UCSD-AML1 (cell line): ENCODE measurements around the gene BCL11B.

Experiments
- DNase-seq: peaks from one replicate; lab custom pipeline; 2025; ENCODE audit not compliant: unreplicated experiment; lab: John Stamatoyannopoulos, UW

The BCL11B gene

DNA sequence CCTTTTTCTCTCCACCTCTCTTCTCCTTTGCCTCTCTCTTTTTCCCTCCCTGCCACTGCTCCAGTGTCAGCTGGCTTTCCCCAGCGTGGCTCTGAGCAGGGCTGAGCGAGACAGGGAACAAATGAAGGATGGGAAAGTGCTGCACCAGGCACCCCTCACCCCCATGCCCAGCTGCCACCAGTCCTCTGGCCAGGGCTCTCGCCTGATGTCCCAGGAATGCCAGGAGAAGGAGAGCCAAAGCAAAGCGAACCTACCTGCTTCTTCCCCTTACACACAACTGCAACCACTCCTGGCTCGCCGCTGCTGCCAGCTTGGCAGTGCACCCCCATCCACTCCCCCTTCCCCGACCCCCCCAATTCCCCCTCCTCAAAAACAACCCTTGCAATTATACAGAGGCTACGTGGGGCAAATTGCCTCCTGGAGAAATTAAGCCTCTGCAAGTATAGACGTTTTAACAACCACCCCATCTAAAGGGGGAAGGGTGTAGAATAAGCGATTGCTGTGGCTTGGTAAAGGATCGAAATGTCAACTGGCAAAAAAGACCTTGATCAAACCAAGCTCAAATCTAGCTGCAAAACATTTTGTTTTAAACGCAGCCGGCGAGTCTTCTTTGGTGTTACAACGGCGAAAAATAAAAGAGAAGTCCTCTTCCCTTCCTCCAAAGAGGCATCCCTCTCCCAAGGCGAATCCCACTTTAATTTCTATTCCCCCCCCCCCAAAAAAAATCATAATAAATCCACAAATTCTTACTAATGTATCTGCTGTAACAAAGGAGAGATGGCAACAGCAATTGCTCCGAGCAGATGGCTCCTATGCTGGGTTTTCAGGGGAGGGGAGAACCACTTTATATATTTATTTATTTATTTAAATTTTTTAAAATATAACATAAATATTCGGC, 2.9 kb downstream of the BCL11B start:
- no peak for DNase-seq

DNA sequence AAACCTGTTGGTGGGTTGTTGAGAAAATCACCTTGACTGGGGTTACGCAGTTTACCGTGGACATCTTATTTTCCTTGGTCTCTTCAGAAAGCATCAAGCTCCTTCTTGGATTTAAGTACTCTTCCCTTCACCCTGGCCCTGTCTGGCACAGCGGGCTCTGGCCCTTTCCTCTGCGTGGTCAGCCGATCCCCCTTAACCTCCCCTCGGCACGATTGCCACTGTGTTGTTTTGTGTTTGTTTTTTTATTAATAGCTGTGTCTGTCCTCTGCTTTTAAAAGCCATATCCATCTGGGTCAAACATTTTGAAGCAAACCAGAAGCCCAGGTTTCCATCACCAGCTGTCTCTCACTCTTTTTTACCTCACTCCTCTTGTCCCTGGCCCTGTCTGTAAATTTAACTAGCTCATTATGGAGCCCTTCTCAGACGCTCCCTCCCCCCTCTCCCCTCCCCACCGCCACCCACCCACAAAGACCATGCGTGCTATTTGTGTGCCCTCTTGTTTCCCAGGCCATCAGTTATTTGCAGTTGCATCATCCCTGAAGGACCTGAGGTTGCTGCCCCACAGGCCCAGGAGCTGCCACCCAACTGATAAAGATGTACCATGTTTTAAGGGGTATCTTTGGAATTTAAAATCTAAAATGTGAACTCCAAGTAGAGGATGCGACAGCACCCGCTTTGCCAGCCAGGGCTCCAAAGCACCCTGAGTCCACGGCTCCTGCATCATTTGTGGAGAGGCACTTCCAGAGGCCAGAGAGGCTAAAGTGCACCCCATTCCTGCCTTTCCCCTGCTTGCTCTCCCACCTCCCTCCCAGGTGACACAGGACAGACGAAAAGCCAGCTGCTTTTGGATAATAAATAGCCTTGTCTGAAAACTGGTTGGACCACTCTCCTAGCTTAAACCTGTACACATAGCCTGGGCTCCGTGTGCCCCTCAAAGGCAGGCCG, 3.9 kb downstream of the BCL11B start:
- DNase-seq = no peak

DNA sequence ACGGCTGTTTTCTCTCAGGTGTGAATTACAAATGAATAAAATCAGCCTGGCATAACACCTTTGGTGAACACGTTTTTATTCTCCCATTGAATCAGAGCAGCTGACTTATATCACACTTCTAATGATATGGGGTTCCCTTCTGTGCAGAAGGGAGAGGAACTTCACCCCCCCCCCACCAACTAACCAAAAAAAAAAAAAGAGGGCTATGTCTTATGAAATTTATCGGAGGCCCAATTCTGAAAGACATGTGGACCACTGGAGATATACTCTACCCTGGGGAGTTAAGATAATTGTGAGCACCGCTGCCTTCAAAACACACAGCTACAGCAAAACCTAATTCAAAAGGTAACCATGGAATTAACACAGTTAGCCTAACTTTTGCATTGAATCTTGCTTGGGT, 4.6 kb downstream of the BCL11B start:
- no peak for DNase-seq

DNA sequence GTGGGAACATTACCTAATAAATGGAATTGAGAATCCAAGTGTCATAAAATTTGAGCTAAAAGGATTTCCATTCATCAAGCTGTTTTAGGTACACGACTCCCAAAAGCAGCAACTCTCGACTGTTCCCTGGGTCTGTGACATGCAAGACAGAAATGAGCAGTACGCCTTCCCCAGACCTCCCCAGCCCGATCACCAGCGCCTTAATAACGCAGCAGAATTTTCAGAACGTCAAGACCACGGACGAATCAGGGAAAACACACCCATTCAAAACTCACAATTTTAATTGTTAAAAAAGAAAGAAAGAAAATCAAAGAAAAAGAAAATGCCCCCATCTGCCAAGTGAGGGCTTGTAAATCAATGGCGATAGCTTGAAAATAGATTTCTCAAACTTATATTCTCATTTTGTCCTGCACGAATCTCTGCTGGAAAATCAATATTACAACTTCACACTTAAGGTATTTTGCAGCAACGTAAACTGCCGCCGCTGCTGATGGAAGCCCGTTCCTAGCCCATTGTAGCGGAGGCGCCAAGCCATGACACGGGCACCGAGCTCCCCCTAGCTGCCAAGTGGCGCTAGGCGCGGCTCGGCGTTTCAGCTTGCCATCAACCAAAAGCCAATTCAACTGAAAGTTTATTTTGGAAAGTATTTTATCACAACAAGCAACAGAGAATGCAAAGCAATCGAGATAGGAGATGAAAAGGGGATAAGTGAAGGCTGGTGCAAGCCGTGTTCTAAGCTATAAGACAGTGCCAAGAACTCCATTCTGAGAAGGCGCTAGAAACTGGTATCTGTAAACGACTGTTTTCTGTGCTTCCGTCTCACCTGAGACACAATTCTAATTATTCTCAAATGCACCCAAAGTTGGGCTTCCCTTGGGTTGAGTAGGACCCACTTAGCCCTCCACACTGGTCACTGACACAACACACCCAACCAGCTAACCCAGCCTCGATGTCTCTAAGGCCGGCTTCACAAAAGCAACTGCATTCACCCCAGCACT, 5.5 kb downstream of the BCL11B start:
- peak; percentile 63 for DNase-seq

DNA sequence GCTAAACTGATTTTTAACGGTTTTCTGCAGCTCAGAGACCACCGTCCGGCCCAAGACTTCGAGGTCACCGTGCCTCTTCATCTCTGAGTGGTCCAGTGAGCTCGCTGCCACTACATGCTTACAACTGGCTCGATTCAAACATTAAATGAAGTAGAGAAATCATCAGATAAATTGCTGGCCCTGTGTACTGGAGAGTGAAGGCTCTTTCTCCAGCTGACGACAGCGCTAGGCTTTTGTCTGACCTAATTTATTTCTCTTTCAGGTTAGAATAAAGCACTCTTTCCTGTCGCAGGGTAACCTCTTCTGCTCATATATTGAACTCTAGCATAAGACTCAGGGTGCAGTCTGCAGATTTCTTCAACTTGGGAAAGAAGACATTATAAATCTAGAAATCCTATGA, 6.4 kb downstream of the BCL11B start:
- no peak for DNase-seq

DNA sequence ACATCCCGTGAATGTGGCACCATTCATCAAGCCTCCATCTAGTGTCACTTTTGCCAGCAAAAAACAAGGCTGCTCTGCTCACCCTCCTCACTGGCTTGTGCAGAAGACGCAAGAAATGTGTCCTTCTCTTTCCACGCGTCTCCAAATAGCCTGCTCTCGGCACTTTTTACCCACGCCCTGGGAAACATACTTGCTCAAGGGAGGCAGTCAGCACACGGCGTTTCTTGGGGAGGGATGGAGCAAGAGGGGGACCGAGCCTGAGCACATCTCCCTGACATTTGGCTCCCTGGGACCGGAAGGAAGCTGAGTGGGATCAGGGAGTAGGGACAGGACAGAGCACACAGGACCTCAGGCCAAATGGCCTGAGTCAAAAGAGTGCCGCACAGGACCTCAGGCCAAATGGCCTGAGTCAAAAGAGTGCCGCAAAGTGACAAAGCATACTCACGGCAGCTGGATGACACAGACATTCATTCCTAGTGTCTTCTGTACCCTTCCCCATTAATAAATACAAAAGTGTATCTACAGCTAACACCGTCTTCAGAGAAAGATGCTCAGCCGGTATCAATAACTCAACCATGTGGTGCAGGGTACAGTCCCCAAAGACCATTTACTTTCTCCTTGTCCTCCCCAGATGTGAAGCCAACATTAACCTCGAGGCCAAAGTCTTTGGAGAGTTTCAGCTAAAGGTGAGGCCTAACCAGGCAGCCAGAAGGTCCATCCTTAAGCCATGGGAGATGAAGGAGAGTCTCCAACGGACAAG, 7.1 kb downstream of the BCL11B start:
- DNase-seq = no peak

DNA sequence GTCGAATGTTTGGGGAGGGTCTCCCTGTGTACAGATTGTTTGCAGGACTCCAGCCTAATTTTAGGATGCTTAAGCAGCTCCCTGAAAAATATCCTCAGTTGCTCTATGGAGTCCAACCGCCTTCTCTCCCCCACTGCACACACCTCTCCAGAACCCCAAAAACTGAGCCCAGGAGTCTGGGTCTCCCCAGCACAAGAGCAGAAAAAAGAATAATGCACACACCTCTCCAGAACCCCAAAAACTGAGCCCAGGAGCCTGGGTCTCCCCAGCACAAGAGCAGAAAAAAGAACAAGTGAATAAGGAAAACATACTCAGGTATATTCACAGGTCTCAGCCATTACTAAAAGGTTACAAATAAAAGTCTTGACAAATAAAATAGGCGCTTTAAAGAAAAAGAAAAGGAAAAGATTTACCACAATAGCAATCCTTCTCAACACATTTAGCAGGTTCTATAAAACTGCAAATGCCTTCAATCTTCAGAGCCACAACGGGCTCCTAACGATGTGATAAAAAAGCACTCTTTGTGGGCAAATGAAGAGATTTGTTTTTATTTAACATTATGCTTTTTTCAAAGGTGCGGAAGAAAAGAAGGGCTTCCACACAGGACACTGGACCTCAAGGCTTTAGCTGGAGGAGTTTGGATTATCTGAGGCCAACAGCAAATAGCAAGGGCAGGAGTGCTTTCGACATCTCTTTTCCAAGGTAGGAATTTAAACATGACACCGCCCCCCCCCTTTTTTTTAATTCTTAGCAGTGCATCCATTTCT, 8.2 kb downstream of the BCL11B start:
- DNase-seq = no peak

DNA sequence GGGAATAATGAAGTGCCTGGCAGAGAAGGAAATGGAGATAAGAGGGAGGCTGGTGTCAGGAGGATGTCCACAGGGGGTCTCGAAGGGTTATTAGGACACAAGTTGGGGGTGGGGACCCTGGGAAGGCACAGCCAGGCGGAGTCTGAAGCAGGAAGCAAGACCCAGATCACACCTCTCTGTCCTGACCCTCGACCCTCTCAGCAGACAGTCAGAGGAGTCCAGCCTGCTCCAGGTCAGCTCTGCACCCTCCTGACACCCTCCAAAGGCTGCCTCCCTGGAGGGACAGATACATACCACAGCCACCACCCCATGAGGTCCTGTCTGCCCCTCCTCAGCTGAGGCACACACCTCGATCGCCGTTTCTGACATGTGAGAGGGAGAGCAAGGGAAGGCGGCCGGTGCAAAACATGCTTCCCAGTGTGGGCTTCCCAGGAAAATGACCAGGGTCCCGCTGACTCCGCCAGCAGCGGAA, 9.0 kb downstream of the BCL11B start:
- DNase-seq = no peak

DNA sequence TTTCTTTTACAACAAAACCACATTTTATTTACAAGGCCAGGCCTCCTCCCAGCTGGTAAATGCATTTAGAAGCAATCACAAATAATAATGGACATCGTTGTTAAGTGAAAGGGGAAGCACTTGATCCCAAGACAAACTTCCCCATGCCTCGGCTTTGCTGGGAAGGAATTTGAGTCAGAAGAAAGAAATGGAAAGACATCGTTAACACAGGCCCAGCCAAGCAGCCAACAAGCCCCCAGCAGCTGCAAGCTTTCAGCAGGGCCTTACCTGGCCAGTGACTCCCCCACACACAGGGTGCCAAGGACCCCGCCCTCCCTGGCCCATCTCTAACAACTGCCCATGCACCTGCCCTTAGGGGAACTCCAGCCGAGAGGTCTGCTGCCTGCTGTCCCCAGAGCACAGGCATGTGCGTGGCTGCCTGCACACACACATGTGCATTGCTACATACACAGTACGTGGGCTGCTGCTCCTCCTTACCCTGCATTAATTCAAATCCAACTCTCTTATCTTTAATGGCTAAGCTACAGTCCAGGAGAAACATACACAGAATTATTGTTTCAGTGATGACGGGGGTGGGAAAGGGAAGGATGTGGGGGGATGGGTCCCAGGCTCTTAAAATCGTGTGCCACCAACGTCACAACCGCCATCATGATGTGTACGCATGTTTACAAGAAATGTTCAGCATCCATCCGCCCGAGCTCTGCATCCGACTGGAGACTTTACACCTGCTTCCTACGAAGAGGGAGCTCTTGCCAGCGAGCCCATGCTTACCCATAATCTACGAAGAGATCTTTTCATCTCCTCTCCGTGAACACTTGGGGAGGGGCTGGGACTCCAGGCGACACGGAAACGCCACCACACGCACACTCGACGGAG, 9.8 kb downstream of the BCL11B start:
- DNase-seq = no peak

DNA sequence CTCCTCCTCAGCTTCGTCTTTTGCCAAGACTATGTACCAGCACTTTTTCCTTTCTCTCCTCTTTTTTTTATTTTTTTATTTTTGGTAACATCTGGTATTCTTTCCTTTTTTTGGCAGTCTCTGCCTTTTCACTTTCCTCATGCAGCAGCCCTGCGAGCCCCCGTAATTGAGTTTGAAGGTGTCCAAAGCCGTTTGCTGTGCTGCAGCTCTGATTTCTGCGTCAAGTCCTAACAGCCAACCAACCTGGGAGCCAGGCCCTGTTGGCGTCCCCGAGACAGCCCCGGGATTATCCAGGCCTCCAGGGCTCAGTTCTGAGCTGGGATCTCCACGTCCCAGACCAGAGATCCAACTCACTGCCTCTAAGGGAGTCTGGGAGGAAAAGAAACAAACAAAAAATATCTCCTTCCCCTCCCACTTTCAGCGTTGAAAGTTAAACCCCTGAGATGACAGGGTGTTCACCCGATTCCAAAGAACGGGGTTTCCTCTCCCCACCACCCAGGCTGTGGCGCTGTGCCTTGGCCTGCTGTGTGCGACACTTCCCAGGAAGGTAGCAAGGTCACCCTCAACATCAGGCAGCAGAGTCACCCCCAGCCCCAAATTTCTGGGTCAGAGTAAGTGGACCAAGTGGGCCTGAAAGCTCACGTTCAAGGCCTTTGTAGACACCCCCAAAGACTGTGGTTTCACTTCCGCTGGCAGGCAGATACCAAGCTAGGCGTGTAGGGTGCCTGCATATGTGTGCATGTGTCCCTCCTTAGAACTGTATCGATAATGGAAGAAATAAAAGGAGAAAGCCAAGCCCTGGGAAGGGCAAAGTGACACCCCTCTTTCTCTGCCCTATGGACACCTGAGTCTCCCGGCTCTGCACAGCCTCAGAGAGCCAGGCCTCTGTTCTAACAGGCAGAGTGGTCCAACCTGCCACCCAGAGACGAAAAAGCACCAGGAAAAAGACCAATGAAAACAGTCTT, 11.1 kb downstream of the BCL11B start:
- DNase-seq = no peak

DNA sequence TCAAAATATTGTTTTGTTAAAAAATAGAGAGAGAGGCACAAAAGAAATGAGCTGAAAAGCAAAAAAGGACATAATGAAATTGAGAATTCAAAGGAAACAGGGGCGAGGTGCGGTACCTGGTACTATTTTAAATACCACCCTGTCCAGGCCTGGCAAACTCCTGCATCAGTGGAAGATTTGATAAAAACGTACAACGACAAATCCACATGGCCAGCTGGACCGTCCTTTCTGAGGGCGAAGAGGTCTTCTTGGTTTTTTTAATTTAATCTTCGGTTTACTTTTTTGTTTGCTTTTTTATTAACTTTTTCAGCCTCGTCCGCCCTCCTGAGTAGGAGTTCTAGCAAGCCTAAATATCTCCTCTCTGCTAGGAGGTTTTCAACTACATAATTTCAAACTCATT, 11.9 kb downstream of the BCL11B start:
- no peak for DNase-seq

DNA sequence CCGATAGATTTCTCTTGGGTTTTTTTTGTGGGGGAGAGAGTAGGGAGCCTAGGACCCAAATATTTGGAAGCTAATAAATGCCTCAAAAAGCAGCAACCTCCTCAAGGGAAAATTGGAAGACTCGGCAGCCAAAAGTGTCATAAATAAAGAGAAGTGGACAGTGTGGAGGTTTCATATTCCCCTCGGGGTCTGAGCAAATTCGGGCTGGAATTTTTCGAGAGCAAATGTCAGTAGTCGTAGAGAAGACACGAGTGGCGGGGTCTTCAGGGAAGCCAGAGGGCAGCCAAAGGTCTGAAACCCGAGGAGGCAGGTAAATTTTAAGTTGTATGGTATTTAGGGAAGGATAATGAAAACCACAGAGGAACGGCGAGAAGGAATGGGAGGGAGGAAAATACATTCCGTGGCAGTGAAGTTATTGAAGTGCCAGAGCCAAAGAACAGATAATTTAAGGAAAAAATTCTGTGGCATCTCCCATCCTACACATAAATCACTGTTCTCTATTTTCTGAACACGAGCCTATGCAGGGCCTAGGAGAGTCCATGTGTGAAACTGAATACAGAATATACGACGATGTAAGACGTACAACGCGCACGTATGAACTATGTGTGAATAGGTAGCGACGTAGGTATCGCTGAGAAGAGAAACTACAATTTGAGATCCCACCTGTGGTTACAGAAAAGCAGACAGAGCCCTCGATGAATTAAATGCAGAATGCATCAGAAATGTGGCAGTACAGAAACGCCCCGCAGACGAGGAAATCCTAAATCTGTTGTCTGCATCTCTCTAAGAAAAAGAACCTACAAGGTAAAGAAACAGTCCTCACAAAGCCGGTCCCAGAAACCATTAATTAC, 12.9 kb downstream of the BCL11B start:
- DNase-seq = no peak

DNA sequence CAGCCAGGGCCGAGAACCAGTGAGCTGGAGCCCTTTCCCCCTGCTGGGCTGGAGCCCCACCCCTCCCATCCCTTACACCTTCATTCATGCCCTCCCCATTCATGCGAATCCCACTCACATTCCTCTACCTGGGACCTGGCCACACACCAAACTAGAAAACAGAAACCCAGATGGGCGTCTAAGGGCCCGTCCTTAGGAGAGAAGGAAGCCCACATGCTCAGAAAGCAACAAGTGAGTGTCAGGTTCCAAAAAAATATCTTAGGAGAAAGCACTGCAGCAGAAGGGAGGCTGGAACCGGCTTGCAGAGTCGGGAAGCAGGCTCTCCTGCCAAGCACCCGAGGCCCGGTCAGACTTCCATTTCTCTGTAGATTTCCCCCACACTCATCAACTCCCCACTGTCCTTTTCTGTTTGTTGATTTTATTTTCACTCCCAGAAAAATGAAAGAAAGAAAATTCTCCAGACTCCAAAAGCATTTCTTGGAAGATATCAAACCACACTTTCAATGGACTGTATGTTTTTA, 13.6 kb downstream of the BCL11B start:
- DNase-seq = no peak

DNA sequence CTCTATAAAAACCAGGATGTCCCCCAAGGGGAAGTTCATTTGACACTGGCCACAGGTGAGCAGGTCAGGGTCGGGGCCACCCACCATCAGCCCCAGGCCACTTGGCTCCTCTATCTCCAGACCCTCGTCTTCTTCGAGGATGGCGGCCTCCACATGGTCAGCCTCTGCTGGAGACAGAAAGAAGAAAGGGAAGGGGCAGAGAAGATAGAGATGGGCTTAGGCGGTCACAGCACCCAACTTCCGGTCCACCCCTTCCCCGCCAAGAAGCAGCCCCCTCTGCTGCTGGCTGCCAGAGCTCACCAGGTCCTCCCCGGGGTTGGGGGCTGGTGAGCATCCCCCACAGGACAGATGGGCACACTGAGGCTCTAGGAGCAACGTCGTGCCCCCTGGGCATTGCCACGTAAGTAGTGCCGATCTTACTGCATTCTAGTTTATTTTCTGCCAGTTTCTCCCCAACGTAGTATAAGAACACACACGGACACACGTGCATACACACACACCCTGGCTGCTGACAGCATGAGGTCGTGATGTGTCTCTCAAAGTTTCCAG, 14.2 kb downstream of the BCL11B start:
- DNase-seq = no peak

DNA sequence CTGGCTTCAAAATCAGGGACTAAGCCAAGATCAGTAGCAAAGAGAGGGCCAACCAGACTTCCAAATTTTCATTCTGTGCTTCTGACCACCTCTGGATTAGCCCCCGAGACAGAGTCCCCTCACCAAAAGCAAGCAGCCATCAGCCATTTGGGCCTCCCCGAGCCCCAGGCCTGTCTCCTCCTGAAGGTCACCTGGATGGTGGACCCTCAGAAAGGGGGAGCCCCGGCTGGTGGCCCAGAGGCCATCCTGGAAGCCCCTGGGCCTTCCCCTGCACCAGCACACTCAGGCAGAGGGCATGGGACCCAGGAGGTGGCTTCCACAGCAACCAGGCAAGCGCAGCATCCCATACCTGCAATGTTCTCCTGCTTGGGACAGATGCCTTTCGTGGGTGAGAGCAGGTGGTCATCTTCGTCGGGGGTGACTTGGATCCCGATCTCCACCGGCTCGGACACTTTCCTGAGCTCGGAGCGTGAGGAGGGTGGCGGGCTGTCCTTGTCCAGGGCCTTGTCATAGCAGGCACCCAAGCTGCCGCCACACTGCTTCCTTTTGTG, 14.8 kb downstream of the BCL11B start:
- DNase-seq = no peak
